K562 (cell line): ENCODE results near the gene SOCS2.

Experiments
- ATF7 ChIP-seq: fragments of 450-650 bp; IDR thresholded peaks from 2 replicates; pipeline ENCODE4 v1.7.1; 2014; ENCODE audit warnings: mild to moderate bottlenecking, moderate library complexity
- CEBPB ChIP-seq: fragments of 450-650 bp; IDR thresholded peaks from 2 replicates; pipeline ENCODE4 v1.6.1; 2016; ENCODE audit warnings: missing genetic modification characterization, missing compliant biosample characterization
- CHD2 ChIP-seq: IDR thresholded peaks from 2 replicates; pipeline ENCODE4 v1.6.1; 2011; ENCODE audit warnings: low read depth, low read length
- EP300 ChIP-seq: IDR thresholded peaks from 2 replicates; pipeline ENCODE4 v1.6.1; 2012; ENCODE audit warnings: low read length, improper control_type of control experiment
- HIVEP1 ChIP-seq: fragments of 250-450 bp; sonication (Bioruptor Pico); IDR thresholded peaks from 2 replicates; pipeline ENCODE4 v1.4.0; 2020; ENCODE audit warnings: mild to moderate bottlenecking
- MYNN ChIP-seq, 2 experiments: sonication (generic); formaldehyde crosslinking in 1 of 2; IDR thresholded peaks; 2 replicates each; pipeline versions ENCODE4 v1.5.0 to v1.6.1; 2016 to 2020; ENCODE audit warnings: antibody characterized with exemption in 1 of 2, missing genetic modification reagents in 1 of 2
- POLR2AphosphoS5 ChIP-seq: IDR thresholded peaks from 2 replicates; pipeline ENCODE4 v1.6.1; 2011; ENCODE audit warnings: mild to moderate bottlenecking, low read depth, low read length, moderate library complexity; ENCODE audit not compliant: control insufficient read depth, insufficient read depth
- RB1 ChIP-seq: fragments of 450-650 bp; IDR thresholded peaks from 2 replicates; pipeline ENCODE4 v1.6.1; 2017; ENCODE audit warnings: low read depth, mild to moderate bottlenecking
- REST ChIP-seq, 2 experiments: fragments of 450-650 bp; formaldehyde crosslinking in 1 of 2; IDR thresholded peaks; 2 replicates each; pipeline versions ENCODE4 v1.4.0 to v1.6.1; 2014 to 2020; ENCODE audit warnings: mild to moderate bottlenecking in 2 of 2, borderline replicate concordance in 1 of 2, low read depth in 1 of 2
- ZC3H4 ChIP-seq: sonication (generic); formaldehyde crosslinking; IDR thresholded peaks from 2 replicates; pipeline ENCODE4 v1.9.0; 2021; ENCODE audit warnings: missing genetic modification reagents, borderline replicate concordance
- ZNF175 ChIP-seq: fragments of 200-800 bp; sonication (Bioruptor generic); IDR thresholded peaks from 2 replicates; pipeline ENCODE4 v1.6.1; 2016; ENCODE audit warnings: low read depth, mild to moderate bottlenecking, missing genetic modification characterization, missing compliant biosample characterization
- TF ChIP-seq, protein P1 (sequence below): fragments of 450-650 bp; formaldehyde crosslinking; IDR thresholded peaks from 2 replicates; pipeline ENCODE4 v1.4.0; 2020; ENCODE audit warnings: mild to moderate bottlenecking, mixed read lengths
- TF ChIP-seq, protein P2 (sequence below): sonication (generic); formaldehyde crosslinking; IDR thresholded peaks from 2 replicates; pipeline ENCODE4 v1.8.1; 2022; ENCODE audit warnings: missing genetic modification reagents

DNA sequence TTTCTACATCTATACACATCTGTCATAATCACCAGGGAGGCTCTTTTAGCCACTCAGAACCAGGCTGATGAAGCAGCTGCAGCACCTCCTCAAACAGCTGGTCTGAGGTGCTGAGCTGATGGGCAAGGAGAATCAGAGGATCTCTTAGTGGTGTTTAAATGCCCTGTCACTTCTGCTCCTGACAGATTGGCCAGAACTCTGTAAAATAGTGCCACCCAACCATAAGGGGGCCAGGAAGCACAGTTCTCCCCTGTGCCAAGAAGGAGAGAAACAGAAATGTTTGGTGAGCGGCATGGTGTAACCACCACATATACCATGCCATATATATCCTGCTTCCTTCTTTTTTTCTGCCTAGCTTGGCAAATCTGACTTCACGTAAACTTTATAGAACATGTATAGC is 12.8 kb downstream of the SOCS2 start:
- TF ChIP-seq ATF7 (no peak), ZNF175 (no peak), ZC3H4 (CRISPR knock-in tag) (no peak), POLR2AphosphoS5 (no peak), CHD2 (no peak), HIVEP1 (no peak), CEBPB (tag) (no peak), REST (IDR thresholded peaks at IDR 0.05; ENCODE audit: borderline replicate concordance) (no peak), REST (CRISPR knock-in tag; IDR thresholded peaks at IDR 0.05; ENCODE audit: low read depth) (no peak), RB1 (no peak), EP300 (no peak), MYNN (IDR thresholded peaks at IDR 0.05) (no peak), MYNN (CRISPR knock-in tag; IDR thresholded peaks at IDR 0.05) (no peak)
- TF ChIP-seq, protein P1, sequence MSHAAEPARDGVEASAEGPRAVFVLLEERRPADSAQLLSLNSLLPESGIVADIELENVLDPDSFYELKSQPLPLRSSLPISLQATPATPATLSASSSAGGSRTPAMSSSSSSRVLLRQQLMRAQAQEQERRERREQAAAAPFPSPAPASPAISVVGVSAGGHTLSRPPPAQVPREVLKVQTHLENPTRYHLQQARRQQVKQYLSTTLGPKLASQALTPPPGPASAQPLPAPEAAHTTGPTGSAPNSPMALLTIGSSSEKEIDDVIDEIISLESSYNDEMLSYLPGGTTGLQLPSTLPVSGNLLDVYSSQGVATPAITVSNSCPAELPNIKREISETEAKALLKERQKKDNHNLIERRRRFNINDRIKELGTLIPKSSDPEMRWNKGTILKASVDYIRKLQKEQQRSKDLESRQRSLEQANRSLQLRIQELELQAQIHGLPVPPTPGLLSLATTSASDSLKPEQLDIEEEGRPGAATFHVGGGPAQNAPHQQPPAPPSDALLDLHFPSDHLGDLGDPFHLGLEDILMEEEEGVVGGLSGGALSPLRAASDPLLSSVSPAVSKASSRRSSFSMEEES (CRISPR knock-in tag), result no peak
- TF ChIP-seq, protein P2, sequence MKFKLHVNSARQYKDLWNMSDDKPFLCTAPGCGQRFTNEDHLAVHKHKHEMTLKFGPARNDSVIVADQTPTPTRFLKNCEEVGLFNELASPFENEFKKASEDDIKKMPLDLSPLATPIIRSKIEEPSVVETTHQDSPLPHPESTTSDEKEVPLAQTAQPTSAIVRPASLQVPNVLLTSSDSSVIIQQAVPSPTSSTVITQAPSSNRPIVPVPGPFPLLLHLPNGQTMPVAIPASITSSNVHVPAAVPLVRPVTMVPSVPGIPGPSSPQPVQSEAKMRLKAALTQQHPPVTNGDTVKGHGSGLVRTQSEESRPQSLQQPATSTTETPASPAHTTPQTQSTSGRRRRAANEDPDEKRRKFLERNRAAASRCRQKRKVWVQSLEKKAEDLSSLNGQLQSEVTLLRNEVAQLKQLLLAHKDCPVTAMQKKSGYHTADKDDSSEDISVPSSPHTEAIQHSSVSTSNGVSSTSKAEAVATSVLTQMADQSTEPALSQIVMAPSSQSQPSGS (CRISPR knock-in tag), result no peak
